Measurements from ENCODE around the gene KCNT2. TPM values are rescaled to one million over a fixed set of nuclear protein-coding genes. Genes with fewer than 3 reads are reported as not detected.

The KCNT2 gene
- total RNA-seq, 3 donors from 2014 or later = 2.6 to 3.7 (median 3.0) TPM

GRCh38 chr1:196444634-196445033, 163.6 kb downstream of the KCNT2 start:
- no peak for TF ChIP-seq POLR2A (IDR thresholded peaks at IDR 0.05)
- no peak for TF ChIP-seq POLR2AphosphoS5 (IDR thresholded peaks at IDR 0.05)
- TF ChIP-seq CTCF (IDR thresholded peaks at IDR 0.05) = no peak
- H3K27ac ChIP-seq = no peak overlapping the region
- no peak for DNase-seq (ENCODE audit: low spot score in 2 of 2)
- no peaks in the 10 kb centered on the region for H3K9me3 ChIP-seq
- no peaks in the 10 kb centered on the region for H3K36me3 ChIP-seq
- no peak overlapping the region for H3K4me3 ChIP-seq
- H3K4me1 ChIP-seq = no peaks in the 10 kb centered on the region
- H3K27me3 ChIP-seq = no peaks in the 10 kb centered on the region
- intact Hi-C loops (cut with DNase I; ENCODE audit: low total_unique reads) = no loop called here

GRCh38 chr1:196442366-196442765, 165.9 kb downstream of the KCNT2 start:
- no peaks in the 10 kb centered on the region for H3K27me3 ChIP-seq
- TF ChIP-seq CTCF (IDR thresholded peaks at IDR 0.05) (no peak), POLR2A (IDR thresholded peaks at IDR 0.05) (no peak), POLR2AphosphoS5 (IDR thresholded peaks at IDR 0.05) (no peak)
- no peak overlapping the region for H3K4me3 ChIP-seq
- intact Hi-C loops (cut with DNase I; ENCODE audit: low total_unique reads) = no loop called here
- no peaks in the 10 kb centered on the region for H3K9me3 ChIP-seq
- H3K4me1 ChIP-seq = no peaks in the 10 kb centered on the region
- no peak for DNase-seq (ENCODE audit: low spot score in 2 of 2)
- no peak overlapping the region for H3K27ac ChIP-seq
- no peaks in the 10 kb centered on the region for H3K36me3 ChIP-seq

- H3K36me3 ChIP-seq = no peaks in the 10 kb centered on the region
- no peak for DNase-seq (ENCODE audit: low spot score in 2 of 2)
- H3K27me3 ChIP-seq = no peaks in the 10 kb centered on the region
- no peaks in the 10 kb centered on the region for H3K9me3 ChIP-seq
- intact Hi-C loops (cut with DNase I; ENCODE audit: low total_unique reads) = no loop called here
- no peak overlapping the region for H3K27ac ChIP-seq
- TF ChIP-seq POLR2AphosphoS5 (IDR thresholded peaks at IDR 0.05) (no peak), POLR2A (IDR thresholded peaks at IDR 0.05) (no peak)
- no peaks in the 10 kb centered on the region for H3K4me1 ChIP-seq
- H3K4me3 ChIP-seq = no peak overlapping the region
These were observed 167.5 kb downstream of the KCNT2 start for GRCh38 chr1:196440711-196441110.

- no peaks in the 10 kb centered on the region for H3K36me3 ChIP-seq
- no peaks in the 10 kb centered on the region for H3K9me3 ChIP-seq
- H3K27me3 ChIP-seq = no peaks in the 10 kb centered on the region
- no peak for DNase-seq (ENCODE audit: low spot score in 2 of 2)
- intact Hi-C loops (cut with DNase I; ENCODE audit: low total_unique reads) = no loop called here
- H3K4me3 ChIP-seq = no peak overlapping the region
- H3K27ac ChIP-seq = no peak overlapping the region
- H3K4me1 ChIP-seq = no peaks in the 10 kb centered on the region
- no peak for TF ChIP-seq POLR2AphosphoS5 (IDR thresholded peaks at IDR 0.05)
- TF ChIP-seq POLR2A (IDR thresholded peaks at IDR 0.05) = no peak
These were observed 169.9 kb downstream of the KCNT2 start for GRCh38 chr1:196438329-196438728.

GRCh38 chr1:196437671-196438070, 170.6 kb downstream of the KCNT2 start:
- intact Hi-C loops (cut with DNase I; ENCODE audit: low total_unique reads) = no loop called here
- Histone ChIP-seq H3K4me1 (no peaks in the 10 kb centered on the region), H3K4me3 (no peak overlapping the region), H3K36me3 (no peaks in the 10 kb centered on the region), H3K27me3 (no peaks in the 10 kb centered on the region), H3K27ac (no peak overlapping the region), H3K9me3 (no peaks in the 10 kb centered on the region)
- no peak for DNase-seq (ENCODE audit: low spot score in 2 of 2)
- no peak for TF ChIP-seq CTCF (IDR thresholded peaks at IDR 0.05)
- TF ChIP-seq POLR2AphosphoS5 (IDR thresholded peaks at IDR 0.05) = no peak
- no peak for TF ChIP-seq POLR2A (IDR thresholded peaks at IDR 0.05)

GRCh38 chr1:196433000-196433399, 175.2 kb downstream of the KCNT2 start:
- TF ChIP-seq CTCF (IDR thresholded peaks at IDR 0.05) = no peak
- TF ChIP-seq POLR2AphosphoS5 (IDR thresholded peaks at IDR 0.05) = no peak
- TF ChIP-seq POLR2A (IDR thresholded peaks at IDR 0.05) = no peak

More at GRCh38 chr1:196433000-196433399, 175.2 kb downstream of the KCNT2 start:
- Histone ChIP-seq H3K27ac (no peak overlapping the region), H3K9me3 (no peaks in the 10 kb centered on the region), H3K27me3 (no peaks in the 10 kb centered on the region), H3K4me1 (no peaks in the 10 kb centered on the region), H3K36me3 (no peaks in the 10 kb centered on the region), H3K4me3 (no peak overlapping the region)
- intact Hi-C loops (cut with DNase I; ENCODE audit: low total_unique reads) = no loop called here
- no peak for DNase-seq (ENCODE audit: low spot score in 2 of 2)
